Loucy (cell line): Measurements from ENCODE around the gene HFE.

Source experiments
- H2AFZ ChIP-seq: fragments of 200-600 bp; sonication (generic); 2 replicates; pipeline ENCODE4 v1.6.0; 2016; ENCODE audit warnings: antibody characterized with exemption, mild to moderate bottlenecking, low read length, moderate library complexity
- H3F3A ChIP-seq: fragments of 200-600 bp; 2 replicates; pipeline ENCODE4 v1.6.0; 2016; ENCODE audit warnings: antibody characterized with exemption, low read depth, mild to moderate bottlenecking
- H3K27me3 ChIP-seq: fragments of 200-600 bp; sonication (generic); 2 replicates; pipeline ENCODE4 v1.6.1; 2014; ENCODE audit warnings: low read length, mild to moderate bottlenecking; ENCODE audit not compliant: insufficient read depth, poor library complexity, severe bottlenecking
- H3K36me3 ChIP-seq: fragments of 200-600 bp; sonication (generic); 2 replicates; pipeline ENCODE4 v1.6.1; 2016; ENCODE audit warnings: low read length; ENCODE audit not compliant: insufficient read depth
- H3K4me1 ChIP-seq: fragments of 200-600 bp; sonication (generic); 2 replicates; pipeline ENCODE4 v1.5.1; 2014; ENCODE audit warnings: low read length, mild to moderate bottlenecking; ENCODE audit not compliant: insufficient read depth, poor library complexity, severe bottlenecking
- H3K4me2 ChIP-seq: fragments of 200-600 bp; sonication (generic); 2 replicates; pipeline ENCODE4 v1.6.0; 2014; ENCODE audit warnings: antibody characterized with exemption, low read length, low read depth, mild to moderate bottlenecking; ENCODE audit not compliant: poor library complexity, severe bottlenecking
- H3K4me3 ChIP-seq: fragments of 200-600 bp; sonication (generic); 2 replicates; pipeline ENCODE4 v1.5.1; 2014; ENCODE audit warnings: low read length, mild to moderate bottlenecking, mixed read lengths; ENCODE audit not compliant: poor library complexity, severe bottlenecking
- H3K79me2 ChIP-seq: fragments of 200-600 bp; sonication (generic); 2 replicates; pipeline ENCODE4 v1.6.1; 2014; ENCODE audit warnings: low read length; ENCODE audit not compliant: insufficient read depth
- H3K9ac ChIP-seq: fragments of 200-600 bp; sonication (generic); 2 replicates; pipeline ENCODE4 v1.6.0; 2014; ENCODE audit warnings: mild to moderate bottlenecking, low read depth, low read length, moderate library complexity; ENCODE audit not compliant: poor library complexity, severe bottlenecking
- H3K9me2 ChIP-seq: fragments of 200-600 bp; sonication (generic); replicated peaks from 2 replicates; pipeline ENCODE4 v1.6.1; 2016; ENCODE audit warnings: low read depth, low read length, mixed read lengths
- H3K9me3 ChIP-seq: fragments of 200-600 bp; sonication (generic); 2 replicates; pipeline ENCODE4 v1.6.1; 2014; ENCODE audit warnings: mild to moderate bottlenecking, antibody characterized with exemption, low read length, low read depth; ENCODE audit not compliant: insufficient read depth
- H4K20me1 ChIP-seq: fragments of 200-600 bp; sonication (generic); 2 replicates; pipeline ENCODE4 v1.6.0; 2014; ENCODE audit warnings: antibody characterized with exemption, low read length, mild to moderate bottlenecking; ENCODE audit not compliant: insufficient read depth, poor library complexity, severe bottlenecking
- CTCF ChIP-seq: fragments of 200-600 bp; sonication (generic); conservative IDR thresholded peaks from 2 replicates; pipeline ENCODE4 v1.5.1; 2014; ENCODE audit warnings: mild to moderate bottlenecking, antibody characterized with exemption, low read length
- EZH2phosphoT487 ChIP-seq: fragments of 200-600 bp; IDR thresholded peaks from 2 replicates; pipeline ENCODE4 v1.6.1; 2018; ENCODE audit warnings: antibody characterized with exemption, mild to moderate bottlenecking, moderate library complexity, borderline replicate concordance

The HFE gene

GRCh38 chr6:26087284-26088115, at the start of gene HFE:
HFE (plus strand) TSS chr6:26087429; CDS start chr6:26087441, 12 bp downstream.
- Histone ChIP-seq H3K4me2 (no peak within 1 kb of the TSS), H3K9ac (no peak within 1 kb of the TSS), H4K20me1 (no peaks in the 10 kb centered on the region), H3K9me2 (no peaks in the 10 kb centered on the region), H2AFZ (no peak within 1 kb of the TSS), H3F3A (no peaks in the 10 kb centered on the region), H3K27me3 (no peaks in the 10 kb centered on the region), H3K4me1 (peaks cover 10% of the 10 kb centered on the region), H3K9me3 (no peaks in the 10 kb centered on the region), H3K36me3 (no peaks in the 10 kb centered on the region), H3K79me2 (no peaks in the 10 kb centered on the region), H3K4me3 (no peak within 1 kb of the TSS)
- TF ChIP-seq CTCF (no peak), EZH2phosphoT487 (no peak)

- H3K4me2 ChIP-seq: no peak overlapping the region
- H3K4me3 ChIP-seq: no peak overlapping the region
- peaks cover 21% of the 10 kb centered on the region for H3F3A ChIP-seq
- no peaks in the 10 kb centered on the region for H3K27me3 ChIP-seq
- H3K9me3 ChIP-seq: no peaks in the 10 kb centered on the region
- no peaks in the 10 kb centered on the region for H3K79me2 ChIP-seq
- no peaks in the 10 kb centered on the region for H4K20me1 ChIP-seq
- H3K9ac ChIP-seq: no peak overlapping the region
- TF ChIP-seq EZH2phosphoT487: no peak
- H2AFZ ChIP-seq: no peak overlapping the region
- H3K36me3 ChIP-seq: no peaks in the 10 kb centered on the region
- H3K4me1 ChIP-seq: peaks cover 25% of the 10 kb centered on the region
- no peaks in the 10 kb centered on the region for H3K9me2 ChIP-seq
These were observed 45.3 kb upstream of the HFE start for GRCh38 chr6:26041946-26042345.

- Histone ChIP-seq H3K4me3 (peak overlapping the region; percentile 77), H3K27me3 (no peaks in the 10 kb centered on the region)
These were observed 43.7 kb upstream of the HFE start for GRCh38 chr6:26043384-26044139.

More at GRCh38 chr6:26043384-26044139, 43.7 kb upstream of the HFE start:
- H3F3A ChIP-seq: peaks cover 21% of the 10 kb centered on the region
- H3K9ac ChIP-seq: peak overlapping the region; percentile 97
- no peak overlapping the region for H2AFZ ChIP-seq
- no peaks in the 10 kb centered on the region for H3K36me3 ChIP-seq
- TF ChIP-seq CTCF (no peak), EZH2phosphoT487 (no peak)
- no peaks in the 10 kb centered on the region for H3K79me2 ChIP-seq
- peaks cover 25% of the 10 kb centered on the region for H3K4me1 ChIP-seq
- no peaks in the 10 kb centered on the region for H3K9me3 ChIP-seq
- H3K4me2 ChIP-seq: peak overlapping the region; percentile 86
- H3K9me2 ChIP-seq: no peaks in the 10 kb centered on the region
- H4K20me1 ChIP-seq: no peaks in the 10 kb centered on the region
